Anterior cingulate cortex (tissue), 58 donors: ENCODE measurements around the gene PPP2R2B.
"Not testable (repeated sequence)": the region's sequence is repeated elsewhere in the genome, so short reads cannot be mapped to it uniquely, and the experiment has no call there.

Experiments
- DNase-seq, 58 donors: peaks; one replicate each; lab custom pipeline; 2025; lab: John Stamatoyannopoulos, UW

The PPP2R2B gene

GRCh38 chr5:146574713-146575112 is 303.8 kb downstream of the PPP2R2B start:
- no peak for DNase-seq

- DNase-seq: no peak
Measured at GRCh38 chr5:146568161-146568560, 310.4 kb downstream of the PPP2R2B start.

DNA sequence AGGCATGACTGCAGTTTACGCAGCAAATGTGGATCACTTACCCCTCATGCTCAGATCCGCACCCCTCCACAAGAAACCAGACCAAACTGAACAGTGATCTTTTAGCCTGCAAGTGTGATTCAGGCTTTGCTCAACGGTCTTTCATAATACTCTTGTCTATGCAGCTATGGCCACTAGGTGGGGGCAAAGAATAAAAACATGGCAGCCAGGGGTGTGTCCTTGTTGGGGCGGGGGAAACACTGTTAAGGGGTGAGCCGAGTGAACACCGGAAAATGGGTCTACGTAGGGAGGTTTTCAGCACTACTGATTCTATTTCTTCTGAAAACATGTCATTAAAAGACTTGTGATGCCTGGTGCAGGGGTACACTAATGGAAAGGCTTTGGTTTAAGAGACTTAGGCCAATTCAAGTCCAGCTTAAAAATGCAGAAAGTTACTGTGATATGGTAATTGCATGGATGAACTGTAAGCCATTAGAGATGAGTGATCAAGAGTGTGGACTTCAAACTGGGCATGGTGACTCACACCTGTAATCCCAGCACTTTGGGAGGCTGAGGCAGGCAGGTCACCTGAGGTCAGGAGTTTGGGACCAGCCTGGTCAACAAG is 312.7 kb downstream of the PPP2R2B start:
- DNase-seq: peak in 49 of 58 donors; percentile 1 to 75 (median 35)

- DNase-seq: peak in 1 of 58 donors; percentile 3
Measured at GRCh38 chr5:146564007-146564762, 314.4 kb downstream of the PPP2R2B start.

- no peak for DNase-seq
Measured at GRCh38 chr5:146562461-146562860, 316.1 kb downstream of the PPP2R2B start.

- DNase-seq: no peak
Measured at GRCh38 chr5:146561711-146562110, 316.8 kb downstream of the PPP2R2B start.

DNA sequence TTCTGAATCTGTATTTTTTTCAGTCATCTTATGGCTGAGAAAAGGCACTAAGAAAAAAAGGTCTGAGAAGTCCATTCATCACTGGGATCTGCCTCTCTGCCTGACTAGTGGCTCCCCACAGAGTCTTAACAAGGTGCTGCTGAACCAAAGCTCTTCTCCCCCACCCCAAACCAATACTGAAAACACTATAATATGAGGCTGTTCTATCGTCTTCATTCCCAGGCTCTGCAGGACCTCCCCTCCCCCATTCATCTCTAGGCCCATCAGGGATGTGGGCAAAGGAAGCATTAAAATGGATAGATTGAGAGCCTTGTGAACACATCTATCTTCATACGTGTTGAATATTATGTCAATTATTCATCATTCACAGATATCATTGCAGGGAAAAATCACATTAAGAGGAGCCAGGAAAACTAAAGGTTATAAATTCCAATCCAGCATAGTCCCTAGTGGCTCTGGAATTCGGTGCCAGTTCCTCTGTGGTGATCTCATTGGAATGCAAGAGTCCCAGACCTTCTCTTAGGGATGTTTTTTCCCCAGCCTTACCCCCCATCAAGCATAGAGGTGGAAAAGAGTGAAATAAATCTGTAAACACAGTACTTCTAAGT is 318.2 kb downstream of the PPP2R2B start:
- DNase-seq: no peak

DNA sequence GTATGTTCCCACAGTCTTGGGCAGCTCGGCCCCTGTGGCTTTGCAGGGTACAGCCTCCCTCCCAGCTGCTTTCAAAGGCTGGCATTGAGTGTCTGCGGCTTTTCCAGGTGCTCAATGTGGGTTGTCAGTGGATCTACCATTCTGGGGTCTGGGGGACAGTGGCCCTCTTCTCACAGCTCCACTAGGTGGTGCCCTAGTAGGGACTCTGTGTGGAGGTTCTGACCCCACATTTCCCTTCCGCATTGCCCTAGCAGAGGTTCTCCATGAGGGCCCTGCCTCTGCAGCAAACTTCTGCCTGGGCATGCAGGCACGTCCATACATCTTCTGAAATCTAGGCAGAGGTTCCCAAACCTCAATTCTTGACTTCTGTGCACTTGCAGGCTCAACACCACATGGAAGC is 321.7 kb downstream of the PPP2R2B start:
- DNase-seq: not testable (repeated sequence)

- no peak for DNase-seq
Measured at GRCh38 chr5:146553446-146553845, 325.1 kb downstream of the PPP2R2B start.

DNA sequence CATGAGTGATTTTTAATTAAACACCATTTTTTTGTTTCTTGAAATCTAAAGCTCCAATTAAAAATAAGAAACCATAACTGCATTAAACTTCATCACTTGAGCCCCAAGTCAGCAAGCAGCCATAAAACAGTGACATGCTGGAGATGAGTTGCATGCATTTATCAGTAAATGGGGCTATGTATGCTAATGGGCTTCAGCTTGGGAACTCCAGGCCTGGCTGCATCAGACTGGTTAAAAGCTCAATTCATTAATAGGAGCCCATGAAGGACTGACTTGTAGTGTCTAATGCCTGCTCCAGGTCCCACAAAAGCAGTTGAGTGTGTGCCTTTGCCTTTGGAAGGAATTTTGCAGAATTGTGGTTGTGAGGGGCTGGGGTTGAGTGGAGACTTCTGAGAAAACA is 328.9 kb downstream of the PPP2R2B start:
- DNase-seq: no peak

- no peak for DNase-seq
Measured at GRCh38 chr5:146548781-146549449, 329.6 kb downstream of the PPP2R2B start.

DNA sequence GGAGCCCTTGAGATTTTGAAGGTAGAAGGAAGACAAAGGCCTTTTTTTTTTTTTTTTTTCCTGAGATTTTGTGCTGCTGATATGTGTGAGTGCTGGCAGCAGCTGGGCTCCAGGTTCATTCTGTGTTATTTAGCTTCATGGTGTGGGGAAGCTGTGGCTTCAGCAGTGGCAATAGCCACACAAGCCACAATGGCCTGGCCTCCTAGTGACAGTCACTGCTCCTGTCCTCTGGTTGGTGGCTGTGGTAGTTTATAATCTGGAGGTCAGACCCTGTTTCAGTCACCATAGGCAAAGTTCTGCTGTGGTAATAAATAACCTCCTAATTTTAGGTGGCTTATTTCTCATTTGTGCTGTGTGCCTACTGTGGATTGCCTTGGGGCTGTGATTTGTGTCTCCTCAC is 334.3 kb downstream of the PPP2R2B start:
- no peak for DNase-seq

- DNase-seq: peak in 56 of 58 donors; percentile 3 to 84 (median 51)
Measured at GRCh38 chr5:146541958-146542849, 336.4 kb downstream of the PPP2R2B start.

GRCh38 chr5:146540414-146540813 is 338.1 kb downstream of the PPP2R2B start:
- no peak for DNase-seq

- DNase-seq: no peak
Measured at GRCh38 chr5:146539973-146540372, 338.6 kb downstream of the PPP2R2B start.

DNA sequence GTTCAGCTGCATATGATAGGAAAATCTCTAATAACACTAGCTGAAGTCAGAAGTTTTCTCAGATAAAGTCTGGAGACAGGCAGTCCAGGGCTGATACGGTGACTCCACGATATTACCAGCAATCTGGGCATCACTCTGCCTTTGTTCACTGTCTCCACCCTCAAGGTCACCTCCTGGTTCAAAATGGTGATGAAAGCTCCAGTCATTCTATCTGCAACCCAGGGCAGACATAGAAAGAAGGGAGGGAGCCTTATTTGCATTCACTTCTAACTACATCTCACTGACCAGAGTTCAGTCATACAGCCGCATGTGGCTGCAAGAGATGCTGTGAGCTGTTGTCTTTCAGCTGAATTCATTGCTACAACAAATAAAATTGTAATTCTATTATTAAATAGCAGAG is 340.1 kb downstream of the PPP2R2B start:
- DNase-seq: no peak

DNA sequence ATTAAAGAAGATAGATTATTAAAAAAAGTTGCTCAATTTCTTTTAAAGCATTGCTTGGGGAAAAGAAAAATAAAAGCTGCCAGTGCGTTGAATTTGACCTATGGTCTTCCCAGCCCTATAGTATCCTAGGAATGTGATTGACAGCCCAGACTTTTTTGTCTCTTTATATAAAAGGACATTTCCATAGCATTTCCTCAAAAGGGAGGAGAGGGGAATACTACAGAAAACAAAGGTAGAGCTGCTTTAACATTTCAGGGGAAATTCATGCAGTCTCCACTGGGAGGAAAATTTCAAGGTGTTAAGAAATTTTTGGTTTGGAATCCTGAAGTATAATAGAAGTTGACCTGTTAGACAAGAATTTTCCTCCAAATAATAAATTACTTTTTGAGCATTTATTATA is 344.7 kb downstream of the PPP2R2B start:
- no peak for DNase-seq

DNA sequence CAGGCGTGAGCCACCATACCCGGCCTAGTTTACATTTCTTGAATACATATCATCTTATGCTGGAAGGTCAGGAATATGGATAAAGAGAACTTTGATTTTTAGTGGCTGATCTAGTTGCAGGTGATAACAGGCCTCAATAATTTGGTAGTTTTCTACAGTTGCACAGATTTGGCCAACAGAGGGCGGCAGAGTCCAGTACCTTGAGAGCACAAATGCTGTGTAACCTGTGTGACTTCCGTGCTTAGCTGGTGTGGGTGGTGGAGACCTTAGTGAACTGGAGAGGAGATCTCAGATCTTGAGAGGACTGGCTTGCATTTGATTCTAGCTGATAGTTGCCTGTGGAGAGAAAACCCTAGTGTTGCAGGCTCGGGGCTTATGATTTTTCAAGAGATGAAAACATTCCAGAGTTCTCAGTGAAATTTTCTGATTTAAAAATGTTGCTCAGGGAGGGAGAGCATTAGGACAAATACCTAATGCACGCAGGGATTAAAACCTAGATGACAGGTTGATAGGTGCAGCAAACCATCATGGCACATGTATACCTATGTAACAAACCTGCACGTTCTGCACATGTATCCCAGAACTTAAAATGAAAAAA is 345.2 kb downstream of the PPP2R2B start:
- DNase-seq: peak in 51 of 58 donors; percentile 5 to 75 (median 37)
